Lower lobe of right lung (tissue), 2 donors: Measurements from ENCODE around the gene ZMYND11. TPM values are rescaled to one million over a fixed set of nuclear protein-coding genes. Genes with fewer than 3 reads are reported as not detected.

ENCODE experiments used
- ATAC-seq, 2 donors: fragments of 200-7000 bp; cut with Tn5 transposase; one replicate each; pipeline ENCODE4 v1.9.1; 2020 to 2022; ENCODE audit warnings: mild to moderate bottlenecking in 2 of 2, moderate library complexity in 2 of 2
- DNase-seq: peaks from one replicate; pipeline ENCODE4 v3.0.0-alpha.2; 2020
- H3K27ac ChIP-seq: fragments of 200-600 bp; one replicate; pipeline ENCODE4 v1.8.0; 2022
- H3K27me3 ChIP-seq: fragments of 200-600 bp; one replicate; pipeline ENCODE4 v1.8.0; 2022; ENCODE audit warnings: low read depth
- H3K36me3 ChIP-seq: fragments of 200-600 bp; one replicate; pipeline ENCODE4 v1.8.0; 2022; ENCODE audit warnings: mild to moderate bottlenecking
- H3K4me1 ChIP-seq: fragments of 200-600 bp; one replicate; pipeline ENCODE4 v1.8.0; 2022
- H3K4me3 ChIP-seq: fragments of 200-600 bp; one replicate; pipeline ENCODE4 v1.8.0; 2022; ENCODE audit warnings: mild to moderate bottlenecking
- H3K9me3 ChIP-seq: fragments of 200-600 bp; one replicate; pipeline ENCODE4 v1.8.0; 2022
- CTCF ChIP-seq: fragments of 200-600 bp; IDR thresholded peaks from one replicate; pipeline ENCODE4 v1.8.0; 2022; ENCODE audit warnings: antibody characterized with exemption, mild to moderate bottlenecking
- intact Hi-C: fragments of 100-400 bp; cut with DNase I; formaldehyde crosslinking; loops from one replicate; pipeline ENCODE4 v1.11.0; 2022
- total RNA-seq: library from RNA; stranded (reverse); fragmentation: NEBNext Ultra II Directional; extraction: Animal tissue kit (Norgen Biotek cat#: 25700); gene quantifications from one replicate; pipeline ENCODE4 v1.2.1, GENCODE V29; 2021
- donor health status: DM: no; HTN: yes; CAD: no; lungs with severe emphysema.

Gene ZMYND11
- total RNA-seq, 1 donor from 2014 or later, result 68.9 TPM

GRCh38 chr10:215444-215843 lies 80.2 kb downstream of the ZMYND11 start:
- ATAC-seq, result no peak
- no peak for TF ChIP-seq CTCF
- intact Hi-C loops, result no loop called here
- no peaks in the 10 kb centered on the region for H3K9me3 ChIP-seq
- H3K4me1 ChIP-seq, result peaks cover 6% of the 10 kb centered on the region
- H3K27me3 ChIP-seq, result no peaks in the 10 kb centered on the region
- H3K4me3 ChIP-seq, result no peak overlapping the region
- H3K27ac ChIP-seq, result no peak overlapping the region
- peaks cover 7% of the 10 kb centered on the region for H3K36me3 ChIP-seq
- no peak for DNase-seq

DNA sequence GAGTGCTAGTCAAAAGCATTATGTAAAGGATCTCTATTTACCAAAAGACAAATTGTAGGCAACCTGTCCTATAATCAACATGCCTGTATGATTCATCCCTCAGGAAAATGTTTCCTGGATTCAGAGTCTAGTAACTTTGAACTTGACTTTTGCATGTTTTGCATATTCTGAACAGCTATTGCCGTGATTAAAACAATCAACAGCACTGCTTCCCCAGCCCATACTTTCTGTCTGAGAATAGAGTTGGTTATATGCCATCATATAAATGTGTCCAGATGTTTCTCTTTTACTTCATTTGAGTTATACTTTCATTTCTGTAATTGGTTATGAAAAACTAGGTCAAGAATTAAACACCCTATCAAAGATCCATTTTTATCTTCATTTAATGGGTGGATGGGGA lies 83.5 kb downstream of the ZMYND11 start:
- H3K27me3 ChIP-seq, result no peaks in the 10 kb centered on the region
- no peak overlapping the region for H3K4me3 ChIP-seq
- no peak overlapping the region for H3K27ac ChIP-seq
- intact Hi-C loops, result no loop called here
- no peaks in the 10 kb centered on the region for H3K36me3 ChIP-seq
- ATAC-seq, result no peak
- peaks cover 6% of the 10 kb centered on the region for H3K4me1 ChIP-seq
- no peak for DNase-seq
- no peak for TF ChIP-seq CTCF
- H3K9me3 ChIP-seq, result no peaks in the 10 kb centered on the region

GRCh38 chr10:219731-220472 lies 84.6 kb downstream of the ZMYND11 start:
- no peak for TF ChIP-seq CTCF
- Histone ChIP-seq H3K27me3 (no peaks in the 10 kb centered on the region), H3K4me3 (no peak overlapping the region), H3K4me1 (peaks cover 6% of the 10 kb centered on the region), H3K36me3 (no peaks in the 10 kb centered on the region), H3K27ac (no peak overlapping the region), H3K9me3 (no peaks in the 10 kb centered on the region)
- intact Hi-C loops, result no loop called here
- DNase-seq, result no peak
- ATAC-seq, result no peak

DNA sequence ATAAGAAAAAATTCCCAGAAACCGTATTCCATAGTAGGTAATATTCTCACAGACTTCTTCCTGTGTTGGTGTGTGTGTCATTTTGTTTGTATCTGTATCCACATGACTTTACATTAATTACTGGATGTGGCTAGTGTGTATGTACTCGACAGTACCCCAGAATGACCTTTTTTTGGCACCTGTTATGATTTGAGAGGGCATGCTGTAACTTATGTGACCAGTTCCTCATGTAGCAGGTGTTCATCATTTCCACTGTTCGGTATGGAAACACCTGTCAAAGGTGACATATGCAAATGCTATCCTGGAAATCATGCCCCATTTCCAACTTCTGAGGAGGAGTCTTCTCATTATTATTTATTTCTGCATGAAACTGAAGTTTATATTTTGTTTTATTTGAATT lies 89.3 kb downstream of the ZMYND11 start:
- intact Hi-C loops, result no loop called here
- Histone ChIP-seq H3K27ac (no peak overlapping the region), H3K9me3 (no peaks in the 10 kb centered on the region), H3K4me1 (peaks cover 8% of the 10 kb centered on the region), H3K36me3 (no peaks in the 10 kb centered on the region), H3K4me3 (no peak overlapping the region), H3K27me3 (no peaks in the 10 kb centered on the region)
- ATAC-seq, result no peak
- TF ChIP-seq CTCF, result no peak
- no peak for DNase-seq

GRCh38 chr10:226018-226417 lies 90.8 kb downstream of the ZMYND11 start:
- H3K27me3 ChIP-seq, result no peaks in the 10 kb centered on the region
- no peak overlapping the region for H3K27ac ChIP-seq
- intact Hi-C loops, result no loop called here
- no peaks in the 10 kb centered on the region for H3K9me3 ChIP-seq
- ATAC-seq (no peak), DNase-seq (no peak)
- no peak overlapping the region for H3K4me3 ChIP-seq
- peaks cover 3% of the 10 kb centered on the region for H3K4me1 ChIP-seq
- no peaks in the 10 kb centered on the region for H3K36me3 ChIP-seq
- TF ChIP-seq CTCF, result no peak
